ENCODE data around the gene CNTN2. TPM values are rescaled to one million over a fixed set of nuclear protein-coding genes. Genes with fewer than 3 reads are reported as not detected.

The CNTN2 gene
- polyA plus RNA-seq, 1 experiment, result not detected

DNA sequence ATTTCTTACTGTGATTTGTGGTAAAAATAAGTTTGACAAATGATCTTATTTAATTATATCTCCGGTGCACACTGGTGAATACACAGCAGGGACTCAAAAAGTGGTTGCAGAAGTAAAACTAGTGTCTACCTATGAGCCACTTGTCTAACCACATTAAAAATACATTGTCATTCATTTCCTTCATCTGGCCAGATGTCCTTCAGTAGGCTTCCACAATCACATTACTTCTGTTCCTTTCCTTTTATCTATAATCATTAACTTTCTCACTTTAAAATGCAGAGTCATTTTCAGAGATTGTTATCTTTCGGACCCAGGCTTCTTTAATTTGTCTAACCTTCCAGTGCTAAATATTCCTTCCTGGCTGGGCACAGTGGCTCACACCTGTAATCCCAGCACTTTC lies 75.7 kb downstream of the CNTN2 start:
- H3K27me3 ChIP-seq (ENCODE audit: control insufficient read depth, insufficient read depth, low read length), result no peaks in the 10 kb centered on the region
- DNase-seq (ENCODE audit: low read depth, low spot score), result no peak
- no peak overlapping the region for H3K27ac ChIP-seq (ENCODE audit: low read depth, low read length)
- no peaks in the 10 kb centered on the region; the same call in 1 of the 2 replicates for H3K9me3 ChIP-seq (ENCODE audit: control insufficient read depth, insufficient read depth, low read length)
- ChIA-PET POLR2A (no interaction called here), CTCF (interaction anchor here (1.8 kb wide), 1 partner anchor 22 kb away, joined by 5 read pairs; no protein-coding TSS in a partner anchor)
- H3K4me3 ChIP-seq (ENCODE audit: low read depth, low read length), result no peak overlapping the region
- TF ChIP-seq, protein P1, sequence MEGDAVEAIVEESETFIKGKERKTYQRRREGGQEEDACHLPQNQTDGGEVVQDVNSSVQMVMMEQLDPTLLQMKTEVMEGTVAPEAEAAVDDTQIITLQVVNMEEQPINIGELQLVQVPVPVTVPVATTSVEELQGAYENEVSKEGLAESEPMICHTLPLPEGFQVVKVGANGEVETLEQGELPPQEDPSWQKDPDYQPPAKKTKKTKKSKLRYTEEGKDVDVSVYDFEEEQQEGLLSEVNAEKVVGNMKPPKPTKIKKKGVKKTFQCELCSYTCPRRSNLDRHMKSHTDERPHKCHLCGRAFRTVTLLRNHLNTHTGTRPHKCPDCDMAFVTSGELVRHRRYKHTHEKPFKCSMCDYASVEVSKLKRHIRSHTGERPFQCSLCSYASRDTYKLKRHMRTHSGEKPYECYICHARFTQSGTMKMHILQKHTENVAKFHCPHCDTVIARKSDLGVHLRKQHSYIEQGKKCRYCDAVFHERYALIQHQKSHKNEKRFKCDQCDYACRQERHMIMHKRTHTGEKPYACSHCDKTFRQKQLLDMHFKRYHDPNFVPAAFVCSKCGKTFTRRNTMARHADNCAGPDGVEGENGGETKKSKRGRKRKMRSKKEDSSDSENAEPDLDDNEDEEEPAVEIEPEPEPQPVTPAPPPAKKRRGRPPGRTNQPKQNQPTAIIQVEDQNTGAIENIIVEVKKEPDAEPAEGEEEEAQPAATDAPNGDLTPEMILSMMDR (IDR thresholded peaks at IDR 0.05; ENCODE audit: low read depth, low read length), result no peak

GRCh38 chr1:205121660-205122488 lies 78.9 kb downstream of the CNTN2 start, which contains the start of gene RBBP5:
Gene RBBP5 (minus strand): TSS chr1:205121978. CDS start chr1:205121873, 105 bp downstream.
- CTCF ChIA-PET, result interaction anchor here (0.6 to 4.9 kb wide), 12 partner anchors 10 to 213 kb away, joined by 3 to 39 read pairs (median 5); no protein-coding TSS in a partner anchor
- Histone ChIP-seq H3K9me3 (ENCODE audit: control insufficient read depth, insufficient read depth, low read length) (no peaks in the 10 kb centered on the region; the same call in 1 of the 2 replicates), H3K27me3 (ENCODE audit: control insufficient read depth, insufficient read depth, low read length) (no peaks in the 10 kb centered on the region), H3K27ac (ENCODE audit: low read depth, low read length) (peak within 1 kb of the TSS; percentile 78), H3K4me3 (ENCODE audit: low read depth, low read length) (peak within 1 kb of the TSS; percentile 100)
- peak; percentile 98 for DNase-seq (ENCODE audit: low read depth, low spot score)
- POLR2A ChIA-PET, result interaction anchor here (0.6 to 1.7 kb wide), 6 partner anchors 20 to 386 kb away, joined by 3 to 11 read pairs (median 6); no protein-coding TSS in a partner anchor
- TF ChIP-seq, protein P1 (IDR thresholded peaks at IDR 0.05; ENCODE audit: low read depth, low read length), result peak; percentile 90

DNA sequence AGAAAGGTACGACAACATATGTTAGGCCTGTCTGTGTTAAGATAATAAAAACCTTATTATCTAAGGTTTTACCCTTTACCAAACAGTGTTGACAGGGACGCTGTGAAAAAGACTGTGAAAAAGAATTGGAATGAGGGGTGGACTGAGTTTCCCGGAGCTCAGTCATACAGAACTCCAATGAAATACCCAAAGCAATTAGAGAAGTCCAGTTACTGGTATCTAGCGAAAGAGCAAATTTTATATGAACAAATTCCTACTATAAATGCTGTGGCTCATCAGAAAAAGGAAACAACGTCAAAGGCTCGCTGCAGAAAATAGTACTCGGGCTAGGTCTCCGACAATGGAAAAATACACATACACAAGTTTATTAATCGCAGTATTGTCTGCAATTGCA lies 79.5 kb downstream of the CNTN2 start:
- H3K27me3 ChIP-seq (ENCODE audit: control insufficient read depth, insufficient read depth, low read length), result no peaks in the 10 kb centered on the region
- H3K27ac ChIP-seq (ENCODE audit: low read depth, low read length), result peak overlapping the region; percentile 78
- no peaks in the 10 kb centered on the region; the same call in 1 of the 2 replicates for H3K9me3 ChIP-seq (ENCODE audit: control insufficient read depth, insufficient read depth, low read length)
- ChIA-PET POLR2A (interaction anchor here (1.7 kb wide), 1 partner anchor 134 kb away, joined by 11 read pairs; no protein-coding TSS in a partner anchor), CTCF (interaction anchor here (0.6 to 4.9 kb wide), 14 partner anchors 10 to 213 kb away, joined by 3 to 39 read pairs (median 4); no protein-coding TSS in a partner anchor)
- peak overlapping the region; percentile 100 for H3K4me3 ChIP-seq (ENCODE audit: low read depth, low read length)
- TF ChIP-seq, protein P1 (IDR thresholded peaks at IDR 0.05; ENCODE audit: low read depth, low read length), result no peak
- no peak for DNase-seq (ENCODE audit: low read depth, low spot score)

- ChIA-PET POLR2A (interaction anchor here (0.6 kb wide), 1 partner anchor 41 kb away, joined by 8 read pairs; the partner anchor contains the start of gene TMEM81), CTCF (interaction anchor here (3.0 to 4.9 kb wide), 2 partner anchors 17 to 131 kb away, joined by 36 to 39 read pairs; no protein-coding TSS in a partner anchor)
- TF ChIP-seq, protein P1 (IDR thresholded peaks at IDR 0.05; ENCODE audit: low read depth, low read length), result no peak
- Histone ChIP-seq H3K4me3 (ENCODE audit: low read depth, low read length) (no peak overlapping the region), H3K9me3 (ENCODE audit: control insufficient read depth, insufficient read depth, low read length) (no peaks in the 10 kb centered on the region; the same call in 1 of the 2 replicates), H3K27ac (ENCODE audit: low read depth, low read length) (no peak overlapping the region), H3K27me3 (ENCODE audit: control insufficient read depth, insufficient read depth, low read length) (no peaks in the 10 kb centered on the region)
- DNase-seq (ENCODE audit: low read depth, low spot score), result no peak
Measured at GRCh38 chr1:205124726-205125125, 81.7 kb downstream of the CNTN2 start.

Measured in AG04450 (cell line).